Hematopoietic multipotent progenitor cell treated with erythropoietin and hydrocortisone succinate and interleukin-3 and kit ligand, for 17 days (in vitro differentiated cells): ENCODE measurements around the gene IL6.
"Not testable (repeated sequence)": the region's sequence is repeated elsewhere in the genome, so short reads cannot be mapped to it uniquely, and the experiment has no call there.

Source experiments
- DNase-seq: peaks from one replicate; pipeline ENCODE4 v3.0.0-alpha.2; 2015; ENCODE audit warnings: low spot score

IL6 gene

GRCh38 chr7:22726907-22727713 is at the start of gene IL6:
TSS of gene IL6 (plus strand) at chr7:22727200. CDS start at chr7:22727263, 63 bp downstream.
- no peak for DNase-seq

GRCh38 chr7:22677263-22677662 is 49.7 kb upstream of the IL6 start:
- DNase-seq = not testable (repeated sequence)

GRCh38 chr7:22677680-22678079 is 49.3 kb upstream of the IL6 start:
- no peak for DNase-seq

GRCh38 chr7:22680482-22680911 is 46.5 kb upstream of the IL6 start:
- no peak for DNase-seq

GRCh38 chr7:22681312-22681711 is 45.7 kb upstream of the IL6 start:
- no peak for DNase-seq

GRCh38 chr7:22681852-22682657 is 44.9 kb upstream of the IL6 start:
- no peak for DNase-seq

GRCh38 chr7:22683379-22683778 is 43.6 kb upstream of the IL6 start:
- DNase-seq = no peak

- DNase-seq = no peak
These were observed 40.4 kb upstream of the IL6 start for GRCh38 chr7:22686620-22687019.

- no peak for DNase-seq
These were observed 38.9 kb upstream of the IL6 start for GRCh38 chr7:22688084-22688483.

- not testable (repeated sequence) for DNase-seq
These were observed 38.1 kb upstream of the IL6 start for GRCh38 chr7:22688934-22689333.

GRCh38 chr7:22694597-22695207 is 32.3 kb upstream of the IL6 start:
- DNase-seq = no peak

GRCh38 chr7:22695476-22696132 is 31.4 kb upstream of the IL6 start:
- DNase-seq = no peak

- DNase-seq = no peak
These were observed 30.3 kb upstream of the IL6 start for GRCh38 chr7:22696541-22697228.

- no peak for DNase-seq
These were observed 29.6 kb upstream of the IL6 start for GRCh38 chr7:22697322-22697859.

GRCh38 chr7:22697876-22698606 is 29.0 kb upstream of the IL6 start:
- no peak for DNase-seq

GRCh38 chr7:22698767-22699166 is 28.2 kb upstream of the IL6 start:
- no peak for DNase-seq

GRCh38 chr7:22700559-22701002 is 26.4 kb upstream of the IL6 start:
- no peak for DNase-seq

GRCh38 chr7:22702516-22702915 is 24.5 kb upstream of the IL6 start:
- no peak for DNase-seq

GRCh38 chr7:22703107-22703855 is 23.7 kb upstream of the IL6 start:
- not testable (repeated sequence) for DNase-seq
